HAP-1 (cell line): Measurements from ENCODE around the gene SSC4D.
A peak's percentile ranks its signal among the peaks of the same experiment; 100 is the strongest.
"Not testable (repeated sequence)": the region's sequence is repeated elsewhere in the genome, so short reads cannot be mapped to it uniquely, and the experiment has no call there.

ENCODE experiments used
- DNase-seq, 2 experiments: peaks; one replicate each; pipeline ENCODE4 v3.0.0-alpha.2; 2016 to 2020; ENCODE audit warnings: low spot score in 2 of 2
- H3K27me3 ChIP-seq: fragments of 250-450 bp; sonication (Bioruptor Pico); 2 replicates; pipeline ENCODE4 v1.5.1; 2020; ENCODE audit warnings: low read depth, mild to moderate bottlenecking, moderate library complexity
- H3K36me3 ChIP-seq: fragments of 250-450 bp; sonication (Bioruptor Pico); replicated peaks from 2 replicates; pipeline ENCODE4 v1.5.1; 2020; ENCODE audit warnings: mild to moderate bottlenecking
- H3K4me1 ChIP-seq: fragments of 250-450 bp; sonication (Bioruptor Pico); 2 replicates; pipeline ENCODE4 v1.5.1; 2020; ENCODE audit warnings: mild to moderate bottlenecking
- H3K4me3 ChIP-seq: fragments of 250-450 bp; sonication (Bioruptor Pico); 2 replicates; pipeline ENCODE4 v1.5.1; 2020; ENCODE audit warnings: mild to moderate bottlenecking, moderate library complexity
- H3K9me3 ChIP-seq: fragments of 250-450 bp; sonication (Bioruptor Pico); 2 replicates; pipeline ENCODE4 v1.5.1; 2020; ENCODE audit warnings: mild to moderate bottlenecking, moderate library complexity
- in situ Hi-C: fragments of 300-500 bp; cut with MboI; formaldehyde crosslinking; loops from 3 replicates; pipeline ENCODE4 v1.14.3; 2020; ENCODE audit warnings: low sequenced_read_pairs, inconsistent platforms, mixed read lengths

The SSC4D gene

DNA sequence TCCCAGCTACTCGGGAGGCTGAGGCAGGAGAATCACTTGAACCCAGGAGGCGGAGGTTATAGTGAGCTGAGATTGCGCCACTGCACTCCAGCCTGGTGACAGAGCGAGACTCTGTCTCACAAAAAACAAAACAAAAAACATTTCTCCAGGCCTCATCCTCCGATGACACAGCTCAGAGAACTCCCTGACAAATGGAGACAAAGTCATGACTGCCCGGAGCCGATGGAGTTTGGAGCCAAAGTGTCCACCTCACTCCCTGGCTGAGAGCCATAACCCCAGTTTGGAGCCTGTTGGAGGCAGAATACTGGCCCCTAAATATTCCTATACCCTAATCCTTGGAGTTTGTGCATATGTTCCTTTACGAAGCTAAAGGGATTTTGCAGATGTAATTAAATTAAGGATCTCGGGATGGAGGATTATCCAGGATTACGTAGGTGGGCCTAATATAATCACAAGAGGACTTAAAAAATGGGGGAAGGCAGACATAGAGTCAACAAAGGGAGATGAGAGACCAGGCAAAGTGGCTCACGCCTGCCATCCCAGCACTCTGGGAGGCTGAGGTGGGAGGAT lies 22.7 kb downstream of the SSC4D start:
- H3K4me1 ChIP-seq: peaks cover 15% of the 10 kb centered on the region
- no peaks in the 10 kb centered on the region for H3K9me3 ChIP-seq
- DNase-seq: no peak
- H3K4me3 ChIP-seq: no peak overlapping the region
- no peaks in the 10 kb centered on the region for H3K36me3 ChIP-seq
- no peaks in the 10 kb centered on the region for H3K27me3 ChIP-seq
- in situ Hi-C loops: no loop called here

DNA sequence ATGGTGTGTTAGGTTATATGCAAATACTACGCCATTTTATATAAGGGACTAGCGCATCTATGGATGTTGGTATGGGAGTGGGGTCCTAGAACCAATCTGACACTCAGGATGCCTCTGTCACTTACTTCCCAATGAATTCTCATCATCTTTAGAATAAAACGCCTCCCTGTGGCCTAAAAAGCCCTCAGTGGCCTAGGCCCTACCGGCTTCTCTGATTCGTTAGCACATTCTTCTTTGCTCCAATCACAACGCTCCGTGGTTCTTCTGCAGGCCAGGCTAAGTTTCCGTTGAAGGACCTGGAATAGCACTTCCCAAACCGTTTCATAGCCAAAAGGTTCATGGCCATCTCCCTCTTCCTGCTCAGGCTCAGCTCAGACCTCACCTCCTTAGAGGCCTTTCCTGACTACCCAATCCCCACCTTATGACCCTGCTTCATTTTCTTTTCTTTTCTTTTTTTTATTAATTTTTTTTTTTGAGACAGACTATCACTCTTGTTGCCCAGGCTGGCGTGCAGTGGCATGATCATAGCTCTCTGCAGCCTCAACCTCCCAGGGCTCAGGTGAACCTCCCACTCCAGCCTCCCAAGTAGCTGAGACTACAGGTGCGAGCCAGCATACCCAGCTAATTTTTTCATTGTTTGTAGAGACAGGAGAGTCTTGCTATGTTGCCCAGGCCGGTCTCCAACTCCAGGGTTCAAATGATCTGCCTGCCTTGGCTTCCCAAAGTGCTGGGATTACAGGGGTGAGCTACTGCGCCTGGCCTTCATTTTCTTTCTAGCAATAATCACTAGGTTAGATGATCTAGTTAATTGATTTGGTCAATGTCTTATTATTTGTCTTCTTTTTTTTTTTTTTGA lies 26.2 kb downstream of the SSC4D start:
- no peak overlapping the region for H3K4me3 ChIP-seq
- in situ Hi-C loops: no loop called here
- no peaks in the 10 kb centered on the region for H3K27me3 ChIP-seq
- peak; percentile 45 to 69 for DNase-seq
- H3K9me3 ChIP-seq: no peaks in the 10 kb centered on the region
- H3K4me1 ChIP-seq: peaks cover 16% of the 10 kb centered on the region
- no peaks in the 10 kb centered on the region for H3K36me3 ChIP-seq

DNA sequence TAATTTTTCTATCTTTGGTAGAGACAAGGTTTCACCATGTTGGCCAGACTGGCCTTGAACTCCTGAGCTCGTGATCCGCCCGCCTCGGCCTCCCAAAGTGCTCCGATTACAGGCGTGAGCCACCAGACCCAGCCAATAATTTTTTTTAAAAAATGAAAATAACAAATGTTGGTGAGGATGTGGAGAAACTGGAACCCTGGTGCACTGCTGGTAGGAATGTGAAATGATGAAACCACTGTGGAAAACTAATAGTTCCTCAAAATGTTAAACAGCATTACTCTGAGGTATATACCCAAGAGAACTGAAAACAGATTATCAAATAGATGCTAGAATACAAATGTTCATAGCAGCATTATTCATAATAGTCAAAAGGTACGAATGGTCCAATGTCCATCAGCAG lies 27.7 kb downstream of the SSC4D start:
- no peaks in the 10 kb centered on the region for H3K27me3 ChIP-seq
- in situ Hi-C loops: no loop called here

DNA sequence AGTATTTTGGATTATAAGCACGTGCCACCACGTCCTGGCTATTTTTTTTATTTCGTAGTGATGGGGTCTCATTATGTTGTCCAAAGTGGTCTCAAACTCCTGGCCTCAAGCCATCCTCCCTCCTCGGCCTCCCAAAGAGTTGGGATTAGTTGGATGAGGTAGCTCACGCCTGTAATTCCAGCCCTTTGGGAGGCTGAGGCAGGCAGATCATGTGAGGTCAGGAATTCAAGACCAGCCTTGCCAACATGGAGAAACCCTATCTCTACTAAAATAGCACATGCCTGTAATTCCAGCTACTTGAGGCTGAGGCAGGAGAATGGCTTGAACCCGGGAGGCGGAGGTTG lies 28.9 kb downstream of the SSC4D start:
- H3K36me3 ChIP-seq: no peaks in the 10 kb centered on the region
- in situ Hi-C loops: no loop called here
- peak overlapping the region; percentile 36 for H3K4me3 ChIP-seq
- no peak for DNase-seq
- H3K4me1 ChIP-seq: peaks cover 9% of the 10 kb centered on the region
- no peaks in the 10 kb centered on the region for H3K9me3 ChIP-seq
- H3K27me3 ChIP-seq: no peaks in the 10 kb centered on the region

More for the DNA sequence above, 27.7 kb downstream of the SSC4D start:
- no peaks in the 10 kb centered on the region for H3K36me3 ChIP-seq
- H3K4me3 ChIP-seq: no peak overlapping the region
- peaks cover 10% of the 10 kb centered on the region for H3K4me1 ChIP-seq
- H3K9me3 ChIP-seq: no peaks in the 10 kb centered on the region
- no peak for DNase-seq

DNA sequence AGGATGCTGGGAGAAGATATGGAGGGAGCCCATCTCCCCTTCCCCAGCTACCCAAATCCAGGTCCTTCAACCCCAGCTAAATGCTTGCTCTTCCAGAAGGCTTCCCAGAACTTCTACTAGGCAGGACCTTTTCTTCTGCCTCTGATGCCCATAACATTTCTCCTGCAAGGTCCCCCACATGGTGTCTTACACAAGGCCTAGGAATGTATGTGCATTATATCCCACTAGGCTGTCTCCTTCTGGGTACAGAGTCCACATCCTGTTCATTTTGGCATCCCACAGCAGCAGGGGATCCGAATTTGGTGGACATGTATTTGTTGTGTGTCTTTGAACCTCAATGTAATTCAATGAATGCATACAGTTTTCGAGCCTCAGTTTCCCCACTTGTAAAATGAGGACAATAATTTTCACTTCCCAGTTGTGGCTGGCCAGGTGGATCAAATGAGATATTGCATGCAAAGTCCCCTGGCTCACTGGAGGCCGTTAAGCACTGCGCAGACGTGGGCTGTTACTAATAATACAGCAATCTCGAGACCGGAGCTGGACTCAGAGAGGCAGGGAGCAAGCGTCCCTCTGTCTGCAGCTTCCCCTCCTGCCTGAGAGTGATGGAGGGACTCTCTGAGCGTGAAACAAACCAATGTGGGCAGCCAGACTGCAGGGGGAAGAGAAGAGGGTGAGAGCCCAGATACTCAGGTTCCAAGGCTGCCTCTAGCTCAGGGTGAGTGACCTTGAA lies 32.1 kb downstream of the SSC4D start:
- in situ Hi-C loops: no loop called here
- Histone ChIP-seq H3K4me3 (no peak overlapping the region), H3K4me1 (peaks cover 9% of the 10 kb centered on the region), H3K9me3 (no peaks in the 10 kb centered on the region), H3K36me3 (no peaks in the 10 kb centered on the region), H3K27me3 (no peaks in the 10 kb centered on the region)
- no peak for DNase-seq

DNA sequence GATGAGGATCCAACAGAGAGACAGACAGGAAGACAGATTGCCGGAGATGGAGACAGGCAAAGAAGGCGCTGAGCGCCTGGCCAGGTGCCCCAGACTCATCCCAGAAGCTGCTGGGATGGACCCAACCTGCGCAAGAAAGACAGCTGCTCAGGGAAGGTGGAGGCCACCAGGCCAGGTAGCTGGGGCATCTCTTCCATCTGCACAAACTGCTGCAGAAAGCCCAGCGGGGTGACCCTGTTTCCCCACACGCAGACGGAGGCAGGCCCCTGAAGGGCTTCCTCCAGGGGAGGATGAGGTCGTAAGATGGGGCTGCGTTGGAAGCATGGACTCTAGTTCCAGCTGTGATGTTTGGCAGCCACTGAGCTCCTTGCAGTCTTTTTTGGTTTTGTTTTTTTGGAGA lies 34.2 kb downstream of the SSC4D start:
- no peaks in the 10 kb centered on the region for H3K27me3 ChIP-seq
- no peaks in the 10 kb centered on the region for H3K9me3 ChIP-seq
- H3K4me1 ChIP-seq: peaks cover 7% of the 10 kb centered on the region

DNA sequence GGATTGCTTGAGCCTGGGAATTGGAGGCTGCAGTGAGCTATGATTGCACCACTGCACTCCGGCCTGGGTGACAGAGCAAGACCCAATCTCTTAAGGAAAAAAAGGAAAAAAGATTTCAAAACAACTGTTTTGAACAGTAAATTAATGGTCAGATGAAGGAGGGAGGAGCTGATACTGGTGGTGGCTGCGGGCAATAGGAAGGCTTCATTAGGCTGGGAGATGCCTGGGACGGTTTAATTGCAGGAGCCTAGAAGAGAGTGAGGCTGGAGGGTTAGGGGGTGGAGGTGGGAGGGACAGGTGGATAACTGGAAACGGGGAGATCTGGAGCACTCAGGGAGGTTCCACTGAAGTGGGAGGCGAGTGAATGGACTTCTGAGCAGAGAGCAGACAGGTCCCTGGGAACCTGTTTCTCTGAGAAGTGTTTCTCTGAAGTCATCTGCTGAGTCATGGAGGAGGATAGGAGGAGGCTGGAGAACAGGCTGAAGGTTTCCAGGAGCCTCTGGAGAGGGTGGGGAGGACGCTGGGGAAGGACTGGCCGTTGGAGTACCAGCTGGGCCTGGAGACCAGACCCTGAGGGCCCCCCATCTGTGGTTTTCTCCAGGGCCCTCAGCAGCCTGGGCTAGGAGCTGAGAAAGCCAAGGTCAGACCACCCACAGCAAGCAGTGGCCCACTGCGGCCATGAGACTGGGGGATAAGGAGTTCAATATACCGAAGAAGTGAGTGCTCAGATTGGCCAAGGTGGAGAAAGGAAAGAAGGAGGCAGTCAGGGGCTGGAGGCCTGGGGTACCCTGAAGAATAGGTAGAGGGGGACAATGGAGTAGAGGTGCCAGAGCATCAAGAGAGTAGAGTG lies 36.3 kb downstream of the SSC4D start:
- no peak overlapping the region for H3K4me3 ChIP-seq
- no peaks in the 10 kb centered on the region for H3K36me3 ChIP-seq
- no peaks in the 10 kb centered on the region for H3K27me3 ChIP-seq
- no peaks in the 10 kb centered on the region for H3K4me1 ChIP-seq
- in situ Hi-C loops: no loop called here
- DNase-seq: no peak
- H3K9me3 ChIP-seq: no peaks in the 10 kb centered on the region

More for the DNA sequence above, 34.2 kb downstream of the SSC4D start:
- no peak overlapping the region for H3K4me3 ChIP-seq
- no peaks in the 10 kb centered on the region for H3K36me3 ChIP-seq
- in situ Hi-C loops: no loop called here
- no peak for DNase-seq

DNA sequence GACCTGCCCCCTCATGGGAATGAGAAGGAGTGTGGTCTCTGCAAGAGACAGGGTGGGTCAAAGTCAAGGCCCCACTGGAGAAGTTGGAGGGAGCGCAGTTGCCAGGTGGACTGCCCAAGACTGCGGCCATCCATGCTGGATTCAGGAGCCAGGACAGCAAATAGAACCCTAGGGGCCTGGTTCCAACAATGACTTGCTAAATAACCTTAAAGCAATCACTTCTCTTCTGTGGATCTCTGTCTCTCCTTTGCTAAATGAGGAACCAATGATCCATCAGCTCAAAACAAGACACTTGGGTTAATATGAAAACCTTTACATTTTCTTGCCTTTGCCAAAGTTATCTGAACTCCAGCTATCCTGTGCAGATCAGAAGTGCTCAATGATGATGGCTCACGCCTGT lies 38.1 kb downstream of the SSC4D start:
- Histone ChIP-seq H3K9me3 (no peaks in the 10 kb centered on the region), H3K36me3 (no peaks in the 10 kb centered on the region), H3K27me3 (no peaks in the 10 kb centered on the region), H3K4me1 (no peaks in the 10 kb centered on the region), H3K4me3 (no peak overlapping the region)
- DNase-seq: no peak
- in situ Hi-C loops: no loop called here

DNA sequence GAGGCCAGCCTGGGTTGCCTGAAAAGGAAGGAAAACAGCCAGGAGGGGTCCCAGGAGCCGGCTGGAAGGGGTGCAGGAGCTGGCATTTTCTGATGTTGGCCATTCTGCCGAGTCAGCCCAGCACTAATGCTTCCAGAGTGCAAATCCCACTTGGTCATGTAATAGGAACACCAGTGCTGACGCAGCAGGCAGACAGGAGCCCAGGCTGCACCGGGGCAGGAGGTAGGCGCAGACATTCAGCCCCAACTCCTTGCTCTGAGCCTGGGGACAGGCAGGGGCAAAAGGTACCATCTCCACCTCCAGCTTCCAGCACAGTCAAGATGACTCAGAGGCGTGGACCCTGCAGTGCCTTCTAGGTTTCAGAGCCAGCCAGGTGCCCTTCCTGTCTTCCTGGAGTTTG lies 40.5 kb downstream of the SSC4D start:
- in situ Hi-C loops: no loop called here
- Histone ChIP-seq H3K4me1 (peaks cover 5% of the 10 kb centered on the region), H3K27me3 (no peaks in the 10 kb centered on the region), H3K4me3 (no peak overlapping the region), H3K36me3 (no peaks in the 10 kb centered on the region), H3K9me3 (no peaks in the 10 kb centered on the region)
- DNase-seq: no peak

DNA sequence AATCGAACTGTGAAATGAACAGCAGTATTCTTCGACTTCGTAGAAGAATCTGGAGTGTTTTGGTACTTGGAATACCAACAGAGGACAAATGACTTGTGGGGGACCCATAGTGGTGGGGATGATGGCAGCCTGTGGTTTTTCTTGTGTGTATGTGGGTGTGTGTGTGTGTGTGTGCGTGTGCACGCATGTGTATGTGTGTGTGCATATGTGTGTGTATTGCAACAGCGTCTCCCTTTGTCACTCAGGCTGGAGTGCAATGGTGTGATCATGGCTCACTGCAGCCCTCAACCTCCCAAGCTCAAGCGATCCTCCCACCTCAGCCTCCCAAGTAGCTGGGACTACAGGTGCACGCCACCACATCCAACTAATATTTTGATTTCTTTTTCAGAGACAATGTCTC lies 41.3 kb downstream of the SSC4D start:
- Histone ChIP-seq H3K4me1 (peaks cover 5% of the 10 kb centered on the region), H3K36me3 (no peaks in the 10 kb centered on the region), H3K27me3 (no peaks in the 10 kb centered on the region), H3K4me3 (no peak overlapping the region), H3K9me3 (no peaks in the 10 kb centered on the region)
- DNase-seq: no peak
- in situ Hi-C loops: no loop called here

DNA sequence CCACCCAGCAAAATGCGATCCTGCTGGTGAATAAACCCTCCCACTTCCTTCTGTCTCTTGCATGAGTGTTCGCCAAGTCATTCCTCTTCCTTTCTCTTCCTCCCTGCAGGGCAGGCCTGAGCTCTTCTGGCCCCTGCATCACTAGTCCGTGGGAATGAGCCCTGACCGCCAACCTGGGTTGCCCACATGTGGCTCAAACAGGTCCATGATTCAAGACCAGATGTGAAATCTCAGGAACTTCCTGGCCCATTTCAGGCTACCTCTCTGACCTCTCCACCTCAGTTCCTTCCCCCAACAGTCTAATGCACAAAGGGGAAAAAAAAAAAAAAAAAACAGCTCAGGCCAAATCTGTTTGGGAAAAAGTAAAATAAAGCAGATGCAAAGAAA lies 45.3 kb downstream of the SSC4D start:
- Histone ChIP-seq H3K9me3 (no peaks in the 10 kb centered on the region), H3K4me3 (no peak overlapping the region), H3K4me1 (peaks cover 10% of the 10 kb centered on the region), H3K36me3 (no peaks in the 10 kb centered on the region), H3K27me3 (no peaks in the 10 kb centered on the region)
- no peak for DNase-seq
- in situ Hi-C loops: no loop called here

DNA sequence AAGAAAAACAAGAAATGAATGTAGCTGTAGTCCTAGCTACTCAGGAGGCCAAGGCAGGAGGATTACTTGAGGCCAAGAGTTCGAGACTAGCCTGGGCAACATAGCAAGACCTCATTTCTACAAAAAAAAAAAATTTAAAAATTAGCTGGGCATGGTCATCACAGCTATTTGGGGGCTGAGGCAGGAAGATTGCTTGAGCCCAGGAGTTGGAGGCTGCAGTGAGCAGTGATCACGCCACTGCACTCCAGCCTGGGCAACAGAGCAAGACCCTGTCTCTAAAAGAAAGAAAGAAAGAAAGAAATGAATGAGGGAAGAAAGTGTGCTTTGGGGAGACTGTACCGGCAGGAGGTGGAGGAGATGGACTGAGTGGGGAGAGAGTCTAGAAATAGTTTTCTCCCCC lies 45.7 kb downstream of the SSC4D start:
- H3K36me3 ChIP-seq, H3K9me3 ChIP-seq, H3K4me3 ChIP-seq, H3K27me3 ChIP-seq, in situ Hi-C loops, DNase-seq: not testable (repeated sequence)
- H3K4me1 ChIP-seq: peaks cover 10% of the 10 kb centered on the region

DNA sequence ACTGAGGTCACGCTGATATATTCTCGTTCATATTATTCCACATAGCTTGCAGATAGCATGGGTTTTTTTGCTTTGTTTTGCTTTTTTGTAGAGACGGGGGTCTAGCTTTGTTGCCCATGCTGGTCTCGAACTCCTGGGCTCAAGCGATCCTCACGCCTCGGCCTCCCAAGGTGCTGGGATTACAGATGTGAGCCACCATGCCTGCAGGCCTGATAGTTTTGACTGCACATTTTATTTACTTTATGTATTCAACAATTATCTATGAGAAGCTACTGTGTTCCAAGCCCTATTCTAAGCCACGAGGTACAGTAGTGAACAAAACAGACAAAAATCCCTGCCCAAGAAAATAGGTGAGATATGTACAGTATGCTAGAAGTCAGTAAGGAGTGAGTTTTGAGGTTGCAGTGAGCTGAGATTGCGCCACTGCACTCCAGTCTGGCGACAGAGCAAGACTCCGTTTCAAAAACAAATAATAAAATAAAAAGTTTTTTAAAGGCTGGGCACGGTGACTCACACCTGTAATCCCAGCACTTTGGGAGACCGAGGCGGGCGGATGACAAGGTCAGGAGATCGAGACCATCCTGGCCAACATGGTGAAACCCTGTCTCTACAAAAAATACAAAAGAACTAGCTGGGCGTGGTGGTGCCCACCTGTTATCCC lies 49.4 kb downstream of the SSC4D start:
- Histone ChIP-seq H3K9me3 (peaks cover 2% of the 10 kb centered on the region; the same call in 1 of the 2 replicates), H3K4me1 (peaks cover 32% of the 10 kb centered on the region), H3K27me3 (no peaks in the 10 kb centered on the region), H3K36me3 (peaks cover 26% of the 10 kb centered on the region), H3K4me3 (no peak overlapping the region)
- DNase-seq: no peak
- in situ Hi-C loops: no loop called here
